ENCODE data around the gene GRK4. TPM values are rescaled to one million over a fixed set of nuclear protein-coding genes. Genes with fewer than 3 reads are reported as not detected.

The GRK4 gene
- total and polyA plus RNA-seq, 2 donors: 2.3 to 5.6 TPM

DNA sequence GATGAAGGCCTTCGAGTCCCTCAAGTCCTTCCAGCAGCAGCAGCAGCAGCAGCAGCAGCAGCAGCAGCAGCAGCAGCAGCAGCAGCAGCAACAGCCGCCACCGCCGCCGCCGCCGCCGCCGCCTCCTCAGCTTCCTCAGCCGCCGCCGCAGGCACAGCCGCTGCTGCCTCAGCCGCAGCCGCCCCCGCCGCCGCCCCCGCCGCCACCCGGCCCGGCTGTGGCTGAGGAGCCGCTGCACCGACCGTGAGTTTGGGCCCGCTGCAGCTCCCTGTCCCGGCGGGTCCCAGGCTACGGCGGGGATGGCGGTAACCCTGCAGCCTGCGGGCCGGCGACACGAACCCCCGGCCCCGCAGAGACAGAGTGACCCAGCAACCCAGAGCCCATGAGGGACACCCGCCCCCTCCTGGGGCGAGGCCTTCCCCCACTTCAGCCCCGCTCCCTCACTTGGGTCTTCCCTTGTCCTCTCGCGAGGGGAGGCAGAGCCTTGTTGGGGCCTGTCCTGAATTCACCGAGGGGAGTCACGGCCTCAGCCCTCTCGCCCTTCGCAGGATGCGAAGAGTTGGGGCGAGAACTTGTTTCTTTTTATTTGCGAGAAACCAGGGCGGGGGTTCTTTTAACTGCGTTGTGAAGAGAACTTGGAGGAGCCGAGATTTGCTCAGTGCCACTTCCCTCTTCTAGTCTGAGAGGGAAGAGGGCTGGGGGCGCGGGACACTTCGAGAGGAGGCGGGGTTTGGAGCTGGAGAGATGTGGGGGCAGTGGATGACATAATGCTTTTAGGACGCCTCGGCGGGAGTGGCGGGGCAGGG, 111.7 kb downstream of the GRK4 start:
- peak overlapping the region; percentile 78 to 85 for H3K4me3 ChIP-seq (ENCODE audit: low read length in 2 of 2)
- H3K9me3 ChIP-seq (ENCODE audit: control insufficient read depth in 2 of 2, insufficient read depth in 1 of 2, low read length in 1 of 2): no peaks in the 10 kb centered on the region
- WGBS: under 1% methylated on average over 60 of the region's 60 CpGs
- peaks cover 0 to 6% of the 10 kb centered on the region in 2 donors for H3K27me3 ChIP-seq (ENCODE audit: control insufficient read depth in 2 of 2, insufficient read depth in 1 of 2, low read length in 1 of 2)
- no peaks in the 10 kb centered on the region for H3K36me3 ChIP-seq (ENCODE audit: control insufficient read depth in 2 of 2, insufficient read depth in 2 of 2, low read length in 1 of 2)
- H3K27ac ChIP-seq (ENCODE audit: low read depth in 1 of 2, low read length in 1 of 2): peak overlapping the region; percentile 93 to 99
- peak in 8 of 9 donors; percentile 14 to 69 (median 34) for DNase-seq (ENCODE audit: low read depth in 6 of 9, low spot score in 9 of 9)
- H3K4me1 ChIP-seq (ENCODE audit: control insufficient read depth in 2 of 2, insufficient read depth in 2 of 2, low read length in 2 of 2): peaks cover 11 to 14% of the 10 kb centered on the region in 2 donors

GRCh38 chr4:3075652-3075981, 112.2 kb downstream of the GRK4 start:
- no peak for DNase-seq (ENCODE audit: low read depth in 6 of 9, low spot score in 9 of 9)
- peaks cover 0 to 6% of the 10 kb centered on the region in 2 donors for H3K27me3 ChIP-seq (ENCODE audit: control insufficient read depth in 2 of 2, insufficient read depth in 1 of 2, low read length in 1 of 2)
- peak overlapping the region in 1 of 2 donors; percentile 23 for H3K27ac ChIP-seq (ENCODE audit: low read depth in 1 of 2, low read length in 1 of 2)
- WGBS: 3% methylated on average over 8 of the region's 8 CpGs
- peak overlapping the region; percentile 78 to 85 for H3K4me3 ChIP-seq (ENCODE audit: low read length in 2 of 2)
- no peaks in the 10 kb centered on the region for H3K9me3 ChIP-seq (ENCODE audit: control insufficient read depth in 2 of 2, insufficient read depth in 1 of 2, low read length in 1 of 2)
- peaks cover 11 to 14% of the 10 kb centered on the region in 2 donors for H3K4me1 ChIP-seq (ENCODE audit: control insufficient read depth in 2 of 2, insufficient read depth in 2 of 2, low read length in 2 of 2)
- no peaks in the 10 kb centered on the region for H3K36me3 ChIP-seq (ENCODE audit: control insufficient read depth in 2 of 2, insufficient read depth in 2 of 2, low read length in 1 of 2)

- Histone ChIP-seq H3K4me3 (ENCODE audit: low read length in 2 of 2) (no peak overlapping the region), H3K36me3 (ENCODE audit: control insufficient read depth in 2 of 2, insufficient read depth in 2 of 2, low read length in 1 of 2) (no peaks in the 10 kb centered on the region), H3K27me3 (ENCODE audit: control insufficient read depth in 2 of 2, insufficient read depth in 1 of 2, low read length in 1 of 2) (peaks cover 0 to 6% of the 10 kb centered on the region in 2 donors), H3K9me3 (ENCODE audit: control insufficient read depth in 2 of 2, insufficient read depth in 1 of 2, low read length in 1 of 2) (no peaks in the 10 kb centered on the region), H3K27ac (ENCODE audit: low read depth in 1 of 2, low read length in 1 of 2) (no peak overlapping the region), H3K4me1 (ENCODE audit: control insufficient read depth in 2 of 2, insufficient read depth in 2 of 2, low read length in 2 of 2) (peaks cover 11 to 14% of the 10 kb centered on the region in 2 donors)
- 83% methylated on average over 2 of the region's 2 CpGs for WGBS
- DNase-seq (ENCODE audit: low read depth in 6 of 9, low spot score in 9 of 9): no peak
Observed at GRCh38 chr4:3077796-3078195, 114.4 kb downstream of the GRK4 start.

DNA sequence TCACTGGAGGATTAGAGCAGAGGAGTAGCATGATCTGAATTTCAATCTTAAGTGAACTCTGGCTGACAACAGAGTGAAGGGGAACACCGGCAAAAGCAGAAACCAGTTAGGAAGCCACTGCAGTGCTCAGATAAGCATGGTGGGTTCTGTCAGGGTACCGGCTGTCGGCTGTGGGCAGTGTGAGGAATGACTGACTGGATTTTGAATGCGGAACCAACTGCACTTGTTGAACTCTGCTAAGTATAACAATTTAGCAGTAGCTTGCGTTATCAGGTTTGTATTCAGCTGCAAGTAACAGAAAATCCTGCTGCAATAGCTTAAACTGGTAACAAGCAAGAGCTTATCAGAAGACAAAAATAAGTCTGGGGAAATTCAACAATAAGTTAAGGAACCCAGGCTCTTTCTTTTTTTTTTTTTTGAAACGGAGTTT, 116.3 kb downstream of the GRK4 start:
- Histone ChIP-seq H3K4me1 (ENCODE audit: control insufficient read depth in 2 of 2, insufficient read depth in 2 of 2, low read length in 2 of 2) (peaks cover 5 to 10% of the 10 kb centered on the region in 2 donors), H3K27me3 (ENCODE audit: control insufficient read depth in 2 of 2, insufficient read depth in 1 of 2, low read length in 1 of 2) (no peaks in the 10 kb centered on the region), H3K9me3 (ENCODE audit: control insufficient read depth in 2 of 2, insufficient read depth in 1 of 2, low read length in 1 of 2) (no peaks in the 10 kb centered on the region), H3K36me3 (ENCODE audit: control insufficient read depth in 2 of 2, insufficient read depth in 2 of 2, low read length in 1 of 2) (no peaks in the 10 kb centered on the region), H3K4me3 (ENCODE audit: low read length in 2 of 2) (no peak overlapping the region), H3K27ac (ENCODE audit: low read depth in 1 of 2, low read length in 1 of 2) (no peak overlapping the region)
- DNase-seq (ENCODE audit: low read depth in 6 of 9, low spot score in 9 of 9): no peak
- WGBS: 35% methylated on average over 6 of the region's 6 CpGs

GRCh38 chr4:3082925-3083515, 119.6 kb downstream of the GRK4 start:
- Histone ChIP-seq H3K36me3 (ENCODE audit: control insufficient read depth in 2 of 2, insufficient read depth in 2 of 2, low read length in 1 of 2) (peaks cover 0 to 4% of the 10 kb centered on the region in 2 donors), H3K9me3 (ENCODE audit: control insufficient read depth in 2 of 2, insufficient read depth in 1 of 2, low read length in 1 of 2) (no peaks in the 10 kb centered on the region), H3K4me3 (ENCODE audit: low read length in 2 of 2) (no peak overlapping the region), H3K27ac (ENCODE audit: low read depth in 1 of 2, low read length in 1 of 2) (no peak overlapping the region), H3K27me3 (ENCODE audit: control insufficient read depth in 2 of 2, insufficient read depth in 1 of 2, low read length in 1 of 2) (no peaks in the 10 kb centered on the region), H3K4me1 (ENCODE audit: control insufficient read depth in 2 of 2, insufficient read depth in 2 of 2, low read length in 2 of 2) (no peaks in the 10 kb centered on the region)
- no peak for DNase-seq (ENCODE audit: low read depth in 6 of 9, low spot score in 9 of 9)
- WGBS: 94% methylated on average over 6 of the region's 6 CpGs

GRCh38 chr4:3083732-3084131, 120.4 kb downstream of the GRK4 start:
- no peak for DNase-seq (ENCODE audit: low read depth in 6 of 9, low spot score in 9 of 9)
- WGBS: 98% methylated on average over 1 of the region's 1 CpG
- no peaks in the 10 kb centered on the region for H3K27me3 ChIP-seq (ENCODE audit: control insufficient read depth in 2 of 2, insufficient read depth in 1 of 2, low read length in 1 of 2)
- H3K9me3 ChIP-seq (ENCODE audit: control insufficient read depth in 2 of 2, insufficient read depth in 1 of 2, low read length in 1 of 2): no peaks in the 10 kb centered on the region
- no peak overlapping the region for H3K27ac ChIP-seq (ENCODE audit: low read depth in 1 of 2, low read length in 1 of 2)
- peaks cover 0 to 4% of the 10 kb centered on the region in 2 donors for H3K36me3 ChIP-seq (ENCODE audit: control insufficient read depth in 2 of 2, insufficient read depth in 2 of 2, low read length in 1 of 2)
- no peaks in the 10 kb centered on the region for H3K4me1 ChIP-seq (ENCODE audit: control insufficient read depth in 2 of 2, insufficient read depth in 2 of 2, low read length in 2 of 2)
- no peak overlapping the region for H3K4me3 ChIP-seq (ENCODE audit: low read length in 2 of 2)

GRCh38 chr4:3085948-3086670, 122.7 kb downstream of the GRK4 start:
- Histone ChIP-seq H3K27me3 (ENCODE audit: control insufficient read depth in 2 of 2, insufficient read depth in 1 of 2, low read length in 1 of 2) (no peaks in the 10 kb centered on the region), H3K9me3 (ENCODE audit: control insufficient read depth in 2 of 2, insufficient read depth in 1 of 2, low read length in 1 of 2) (no peaks in the 10 kb centered on the region), H3K4me3 (ENCODE audit: low read length in 2 of 2) (no peak overlapping the region), H3K36me3 (ENCODE audit: control insufficient read depth in 2 of 2, insufficient read depth in 2 of 2, low read length in 1 of 2) (peaks cover 5 to 6% of the 10 kb centered on the region in 2 donors), H3K27ac (ENCODE audit: low read depth in 1 of 2, low read length in 1 of 2) (no peak overlapping the region), H3K4me1 (ENCODE audit: control insufficient read depth in 2 of 2, insufficient read depth in 2 of 2, low read length in 2 of 2) (no peaks in the 10 kb centered on the region)
- 98% methylated on average over 10 of the region's 10 CpGs for WGBS
- no peak for DNase-seq (ENCODE audit: low read depth in 6 of 9, low spot score in 9 of 9)

DNA sequence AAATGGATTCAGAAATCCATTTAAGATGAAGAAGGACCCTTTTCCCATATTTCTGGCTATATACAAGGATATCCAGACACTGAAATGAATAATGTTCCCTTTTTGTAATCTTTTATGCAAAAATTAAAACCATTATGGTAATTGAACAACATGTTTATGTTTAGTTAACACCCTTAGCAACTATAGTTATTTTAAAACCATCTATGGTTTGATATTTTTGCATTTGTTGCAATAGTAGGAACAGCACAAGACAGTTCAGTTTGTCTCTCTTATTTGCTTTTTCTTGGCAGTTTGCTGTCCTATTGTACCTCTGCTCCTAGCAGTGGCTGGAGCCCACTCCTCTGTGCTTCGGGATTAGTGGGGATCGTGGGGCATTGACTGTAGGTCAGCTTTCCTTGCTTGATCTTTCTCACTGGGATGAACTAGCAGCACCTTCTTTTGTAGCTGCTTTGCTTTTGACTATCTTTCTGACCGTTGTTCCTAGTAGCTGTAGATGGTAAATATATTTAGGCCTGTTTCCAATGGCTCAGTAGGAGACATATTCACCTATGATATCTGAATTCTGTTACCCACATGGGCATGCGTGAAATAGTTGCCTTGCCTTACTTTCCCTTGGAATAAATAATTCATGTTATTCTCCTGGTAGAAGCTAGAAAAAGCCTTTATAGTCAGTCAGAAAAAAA, 123.9 kb downstream of the GRK4 start:
- no peaks in the 10 kb centered on the region for H3K4me1 ChIP-seq (ENCODE audit: control insufficient read depth in 2 of 2, insufficient read depth in 2 of 2, low read length in 2 of 2)
- no peaks in the 10 kb centered on the region for H3K9me3 ChIP-seq (ENCODE audit: control insufficient read depth in 2 of 2, insufficient read depth in 1 of 2, low read length in 1 of 2)
- H3K36me3 ChIP-seq (ENCODE audit: control insufficient read depth in 2 of 2, insufficient read depth in 2 of 2, low read length in 1 of 2): peaks cover 5 to 6% of the 10 kb centered on the region in 2 donors
- DNase-seq (ENCODE audit: low read depth in 6 of 9, low spot score in 9 of 9): no peak
- H3K27ac ChIP-seq (ENCODE audit: low read depth in 1 of 2, low read length in 1 of 2): no peak overlapping the region
- 98% methylated on average over 4 of the region's 4 CpGs for WGBS
- H3K4me3 ChIP-seq (ENCODE audit: low read length in 2 of 2): no peak overlapping the region
- H3K27me3 ChIP-seq (ENCODE audit: control insufficient read depth in 2 of 2, insufficient read depth in 1 of 2, low read length in 1 of 2): no peaks in the 10 kb centered on the region

All from thymus (tissue), 11 donors.